ENCODE measurements around the gene BSPRY.

Gene BSPRY

GRCh38 chr9:113372059-113372458 is 22.7 kb downstream of the BSPRY start:
- TF ChIP-seq ZNF354C (tag by site-specific recombination; IDR thresholded peaks at IDR 0.05; ENCODE audit: borderline replicate concordance, low read depth) (no peak), ZFHX2 (tag by site-specific recombination; conservative IDR thresholded peaks at IDR 0.05) (no peak)
- ChIA-PET CTCF (interaction anchor here (0.6 kb wide), 1 partner anchor 55 kb away, joined by 4 read pairs; no protein-coding TSS in a partner anchor), POLR2A (no interaction called here)
- H3K36me3 ChIP-seq (ENCODE audit: control insufficient read depth in 2 of 2, insufficient read depth in 1 of 2, low read length in 2 of 2), result peaks cover 0 to 32% of the 10 kb centered on the region in 2 experiments; a peak in 2 of 3 replicates
- H3K4me1 ChIP-seq (ENCODE audit: control insufficient read depth, insufficient read depth, low read length), result no peaks in the 10 kb centered on the region
- no peaks in the 10 kb centered on the region for H3K9me3 ChIP-seq (ENCODE audit: control insufficient read depth, insufficient read depth, low read depth, low read length)
- no peak overlapping the region for H3K4me3 ChIP-seq (ENCODE audit: low read depth, low read length)
- H3K27ac ChIP-seq (ENCODE audit: extremely low read depth, low read depth, low read length), result no peak overlapping the region

GRCh38 chr9:113373256-113373655 is 23.9 kb downstream of the BSPRY start:
- no peak overlapping the region for H3K4me3 ChIP-seq (ENCODE audit: low read depth, low read length)
- CTCF ChIA-PET, result interaction anchor here (0.6 kb wide), 2 partner anchors 218 to 923 kb away, joined by 3 to 7 read pairs; no protein-coding TSS in a partner anchor
- no peak overlapping the region for H3K27ac ChIP-seq (ENCODE audit: extremely low read depth, low read depth, low read length)
- TF ChIP-seq ZNF585B (tag by site-specific recombination; IDR thresholded peaks at IDR 0.05) (no peak), BCL6B (tag by site-specific recombination; IDR thresholded peaks at IDR 0.05) (no peak), ZNF561 (tag by site-specific recombination; IDR thresholded peaks at IDR 0.05; ENCODE audit: borderline replicate concordance) (no peak), ZNF843 (tag by site-specific recombination; IDR thresholded peaks at IDR 0.05) (no peak), TCF7L2 (IDR thresholded peaks at IDR 0.05; ENCODE audit: borderline replicate concordance, low read depth, low read length) (no peak), ZNF202 (tag by site-specific recombination; IDR thresholded peaks at IDR 0.05; ENCODE audit: borderline replicate concordance) (no peak), ZBTB44 (tag by site-specific recombination; IDR thresholded peaks at IDR 0.05) (no peak), ZBTB10 (tag by site-specific recombination; IDR thresholded peaks at IDR 0.05) (no peak)
- peaks cover 3% of the 10 kb centered on the region; the same call in 1 of the 2 replicates for H3K4me1 ChIP-seq (ENCODE audit: control insufficient read depth, insufficient read depth, low read length)
- POLR2A ChIA-PET, result interaction anchor here (0.7 to 1.0 kb wide), 2 partner anchors 16 to 25 kb away, joined by 4 read pairs; no protein-coding TSS in a partner anchor
- peaks cover 0 to 32% of the 10 kb centered on the region in 2 experiments; a peak in 2 of 3 replicates for H3K36me3 ChIP-seq (ENCODE audit: control insufficient read depth in 2 of 2, insufficient read depth in 1 of 2, low read length in 2 of 2)
- no peaks in the 10 kb centered on the region for H3K9me3 ChIP-seq (ENCODE audit: control insufficient read depth, insufficient read depth, low read depth, low read length)

- TF ChIP-seq HOXD13 (CRISPR knock-in tag; IDR thresholded peaks at IDR 0.05; ENCODE audit: borderline replicate concordance) (no peak), ELK4 (IDR thresholded peaks at IDR 0.05; ENCODE audit: borderline replicate concordance, low read depth, low read length) (no peak), ZFP41 (tag by site-specific recombination; IDR thresholded peaks at IDR 0.05; ENCODE audit: borderline replicate concordance) (no peak), ZBTB44 (tag by site-specific recombination; IDR thresholded peaks at IDR 0.05) (no peak), SP3 (tag by site-specific recombination; IDR thresholded peaks at IDR 0.05) (no peak), ZNF513 (tag by site-specific recombination; IDR thresholded peaks at IDR 0.05) (no peak), REPIN1 (tag by site-specific recombination; IDR thresholded peaks at IDR 0.05; ENCODE audit: low read depth) (no peak)
- ChIA-PET POLR2A (interaction anchor here (0.7 to 1.4 kb wide), 4 partner anchors 17 to 36 kb away, joined by 3 to 5 read pairs (median 4); partner anchors contain the start of gene ALAD), CTCF (no interaction called here)
- peaks cover 3% of the 10 kb centered on the region; the same call in 1 of the 2 replicates for H3K4me1 ChIP-seq (ENCODE audit: control insufficient read depth, insufficient read depth, low read length)
- H3K9me3 ChIP-seq (ENCODE audit: control insufficient read depth, insufficient read depth, low read depth, low read length), result no peaks in the 10 kb centered on the region
- H3K36me3 ChIP-seq (ENCODE audit: control insufficient read depth in 2 of 2, insufficient read depth in 1 of 2, low read length in 2 of 2), result peaks cover 0 to 32% of the 10 kb centered on the region in 2 experiments; a peak in 2 of 3 replicates
- H3K27ac ChIP-seq (ENCODE audit: extremely low read depth, low read depth, low read length), result no peak overlapping the region
- H3K4me3 ChIP-seq (ENCODE audit: low read depth, low read length), result no peak overlapping the region
These were observed 24.5 kb downstream of the BSPRY start for GRCh38 chr9:113373676-113374392.
